Occipital lobe (tissue), 2 donors: Measurements from ENCODE around the gene WDR4. TPM values are rescaled to one million over a fixed set of nuclear protein-coding genes. Genes with fewer than 3 reads are reported as not detected.
"Not testable (repeated sequence)": the region's sequence is repeated elsewhere in the genome, so short reads cannot be mapped to it uniquely, and the experiment has no call there.

Source experiments
- DNase-seq: peaks from one replicate; lab custom pipeline; 2025; lab: John Stamatoyannopoulos, UW
- total RNA-seq: library from RNA; depleted of rRNA; stranded (reverse); fragments of >200 nt; gene quantifications from one replicate; pipeline ENCODE4 v1.2.3, GENCODE V29; 2014

Gene WDR4
- total RNA-seq, 1 donor from 2014 or later: 15.1 TPM

DNA sequence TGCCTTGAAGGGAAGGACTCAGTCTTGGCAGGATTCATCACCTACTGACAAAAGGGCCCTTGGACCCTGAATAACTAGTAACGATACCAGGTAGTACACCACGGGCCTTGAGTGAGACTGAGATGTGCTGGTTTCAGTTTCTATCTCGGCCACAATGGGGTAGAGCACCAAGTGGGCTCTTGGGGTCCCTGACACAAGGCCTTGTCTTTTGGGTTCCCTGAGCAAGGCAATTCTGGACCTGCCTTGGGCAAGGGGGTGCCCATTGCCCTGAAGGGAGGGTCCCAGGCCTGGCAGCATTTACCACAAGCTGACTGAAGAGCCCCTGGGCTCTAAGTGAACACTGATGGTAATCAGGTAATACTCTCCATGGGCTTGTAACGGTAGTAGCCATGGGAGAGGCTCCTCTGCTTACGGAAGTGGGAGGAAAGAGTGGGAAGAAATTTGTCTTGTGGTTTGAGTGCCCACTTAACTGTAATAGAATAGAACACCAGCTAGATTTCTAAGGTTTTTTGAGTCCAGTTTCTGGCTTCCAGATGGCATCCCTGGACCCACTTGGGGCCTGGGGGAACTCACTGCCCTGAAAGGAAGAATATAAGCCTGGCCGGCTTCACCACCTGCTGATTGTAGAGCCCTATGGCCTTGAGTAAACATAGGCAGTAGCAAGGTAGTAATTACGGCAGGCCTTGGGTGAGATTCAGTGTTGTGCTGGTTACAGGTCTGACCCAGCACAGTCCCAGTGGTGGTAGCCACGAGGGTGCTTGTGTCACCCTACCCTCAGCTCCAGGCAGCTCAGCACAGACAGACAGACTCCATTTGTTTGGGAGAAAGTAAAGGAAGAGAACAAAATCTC is 58.5 kb downstream of the WDR4 start:
- DNase-seq: no peak

DNA sequence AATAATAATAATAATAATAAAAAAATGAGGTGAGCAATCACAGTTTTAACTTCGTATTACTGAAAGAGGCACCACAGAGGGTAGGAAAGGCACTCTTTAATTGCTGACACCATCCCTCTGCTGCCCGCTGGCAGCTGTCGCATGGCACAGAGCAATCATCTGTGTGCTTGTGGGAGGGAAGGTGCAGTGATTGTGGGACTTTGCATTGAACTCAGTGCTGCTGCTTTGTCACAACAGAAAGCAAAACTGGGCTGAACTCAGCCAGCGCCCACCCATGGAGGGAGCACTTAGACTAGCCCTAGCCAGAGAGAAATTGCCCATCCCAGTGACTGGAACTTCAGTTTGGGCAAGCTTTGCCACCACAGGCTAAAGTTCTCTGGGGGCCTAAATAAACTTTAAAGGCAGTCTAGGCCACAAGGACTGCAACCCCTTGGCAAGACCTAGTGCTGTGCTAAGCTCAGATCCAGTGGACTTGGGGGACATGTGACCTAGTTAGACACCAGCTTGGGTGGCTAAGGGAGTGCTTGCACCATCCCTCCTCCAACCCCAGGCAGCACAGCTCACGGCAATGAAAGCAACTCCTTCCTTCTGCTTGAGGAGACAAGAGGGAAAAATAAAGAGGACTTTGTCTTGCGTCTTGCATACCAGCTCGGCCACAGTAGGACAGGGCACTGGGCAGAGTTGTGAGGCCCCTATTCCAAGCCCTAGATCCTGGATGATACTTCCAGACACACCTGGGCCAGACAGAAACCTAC is 59.3 kb downstream of the WDR4 start:
- DNase-seq: no peak

DNA sequence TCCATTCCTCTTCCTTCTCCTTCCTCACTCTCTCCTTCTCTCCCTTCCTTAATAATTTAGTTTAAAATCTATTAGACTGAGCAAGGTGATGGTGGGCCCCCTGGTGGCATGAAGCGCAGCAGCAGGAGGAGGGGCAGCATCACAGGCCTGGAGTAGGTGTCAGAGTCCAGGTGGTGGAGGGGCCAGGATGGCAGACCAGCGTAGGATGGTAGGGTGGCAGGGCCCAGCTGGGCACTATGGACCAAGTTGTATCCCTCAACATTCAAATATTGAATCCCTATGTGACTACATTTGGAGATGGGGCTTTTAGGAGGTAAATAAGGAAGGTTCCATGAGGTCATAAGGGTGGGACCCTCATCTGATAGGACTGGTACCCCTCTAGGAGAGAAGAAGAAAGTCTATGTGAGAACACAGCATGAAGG is 61.0 kb downstream of the WDR4 start:
- DNase-seq: no peak

DNA sequence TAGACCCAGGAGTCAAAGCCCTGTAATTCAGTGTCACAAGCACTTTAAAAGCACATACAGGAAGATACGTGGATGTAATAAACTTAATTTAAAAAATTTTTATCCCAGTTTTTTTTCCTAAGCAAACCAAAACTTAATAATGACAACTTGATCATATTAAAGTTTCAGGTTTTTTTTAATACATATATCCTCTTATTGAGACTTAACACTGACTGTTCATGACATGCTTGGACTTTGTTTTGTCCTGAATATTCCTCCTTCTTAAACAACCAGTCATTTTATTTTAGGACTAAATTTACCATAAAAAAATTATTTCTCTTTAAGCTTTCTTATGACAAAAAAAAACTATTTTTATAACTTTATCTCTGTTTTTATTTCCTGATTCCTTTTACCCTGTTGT is 64.1 kb downstream of the WDR4 start:
- no peak for DNase-seq

DNA sequence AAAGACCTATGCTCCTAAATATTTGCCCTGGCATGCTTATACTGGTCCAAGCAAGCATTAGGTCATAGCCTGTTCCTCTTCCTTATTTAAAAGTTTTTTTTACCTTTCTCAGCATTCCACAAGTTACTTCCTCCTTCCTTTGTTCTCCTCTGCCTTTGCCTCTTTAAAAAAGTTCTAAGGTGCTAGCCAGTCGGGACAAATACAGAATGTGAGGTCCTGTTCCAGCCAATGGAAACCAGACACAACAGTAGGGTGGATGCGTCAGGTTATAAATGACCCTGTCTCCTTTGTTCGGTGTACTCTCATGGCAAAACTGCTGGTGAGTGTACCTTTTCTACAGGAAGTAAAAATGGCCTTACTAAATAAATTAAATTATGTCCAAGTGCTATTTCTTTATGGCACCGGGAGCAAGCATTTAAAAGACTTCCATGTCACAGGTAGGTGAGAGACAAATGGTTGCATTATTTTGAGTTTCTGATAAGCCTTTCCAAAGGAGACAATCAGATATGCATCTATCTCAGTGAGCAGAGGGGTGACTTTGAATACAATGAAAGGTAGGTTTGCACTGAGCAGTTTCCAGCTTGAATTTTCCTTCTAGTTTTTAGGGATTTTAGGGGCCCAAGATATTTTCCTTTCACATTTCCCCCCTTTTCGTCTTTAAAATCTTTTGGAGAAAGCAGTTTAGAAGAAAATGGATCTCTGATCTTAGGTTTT is 66.7 kb downstream of the WDR4 start:
- DNase-seq: not testable (repeated sequence)

DNA sequence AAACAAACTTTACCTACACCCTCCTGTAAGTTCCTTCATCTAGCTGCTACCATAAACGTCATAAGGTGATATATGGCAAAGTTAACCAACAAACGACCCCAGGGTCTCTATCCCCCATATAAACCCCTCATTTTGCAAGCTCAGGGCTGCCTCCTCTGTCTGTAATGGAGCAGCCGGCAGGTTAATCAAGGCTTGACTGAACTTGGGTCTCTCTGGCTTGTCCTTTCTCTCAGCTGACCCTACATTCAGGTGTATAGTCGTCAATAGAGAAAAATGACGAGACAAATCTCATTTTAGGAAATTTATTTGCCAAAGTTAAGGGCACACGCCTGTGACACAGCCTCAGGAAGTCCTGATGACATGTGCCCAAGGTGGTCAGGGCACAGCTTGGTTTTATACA is 67.4 kb downstream of the WDR4 start:
- DNase-seq: no peak

DNA sequence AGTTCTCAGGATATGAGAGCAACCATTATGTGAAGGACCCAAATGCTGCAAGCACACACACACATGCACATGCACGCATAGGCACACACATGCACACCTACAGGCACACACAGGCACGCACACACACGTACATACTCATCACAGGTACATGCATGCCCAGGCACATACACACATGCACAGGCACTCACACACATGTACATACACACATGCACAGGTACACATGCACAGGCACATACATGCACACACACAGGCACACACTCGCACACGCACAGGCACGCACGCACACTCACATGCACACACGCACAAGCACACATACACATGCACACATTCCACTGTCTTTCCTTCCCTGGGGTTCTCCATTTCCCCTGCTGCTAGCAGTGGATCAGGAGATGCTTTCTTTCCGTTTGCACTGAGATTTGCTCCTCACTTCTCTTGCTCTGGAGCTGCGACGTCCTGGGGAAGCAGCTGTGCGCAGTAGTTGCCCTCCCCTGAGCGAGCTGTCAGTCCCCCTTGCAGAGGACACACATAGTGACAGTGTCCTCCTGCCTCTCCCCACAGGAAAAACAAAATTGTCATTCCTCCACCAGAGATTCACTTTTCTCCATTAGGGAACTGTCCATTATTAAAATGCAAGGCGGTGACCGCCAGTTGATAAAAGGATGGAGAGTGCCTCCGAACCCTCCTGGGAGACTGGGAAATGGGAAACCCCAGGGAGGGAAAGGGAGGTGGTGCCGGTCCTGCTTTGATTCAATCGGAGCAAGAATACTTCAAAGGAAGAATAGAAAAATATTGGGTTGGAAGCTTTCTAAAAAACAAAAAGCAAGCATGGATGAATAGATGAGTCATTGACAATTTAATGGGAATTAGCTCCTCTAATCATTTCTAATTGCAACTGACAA is 69.5 kb downstream of the WDR4 start:
- DNase-seq: no peak

DNA sequence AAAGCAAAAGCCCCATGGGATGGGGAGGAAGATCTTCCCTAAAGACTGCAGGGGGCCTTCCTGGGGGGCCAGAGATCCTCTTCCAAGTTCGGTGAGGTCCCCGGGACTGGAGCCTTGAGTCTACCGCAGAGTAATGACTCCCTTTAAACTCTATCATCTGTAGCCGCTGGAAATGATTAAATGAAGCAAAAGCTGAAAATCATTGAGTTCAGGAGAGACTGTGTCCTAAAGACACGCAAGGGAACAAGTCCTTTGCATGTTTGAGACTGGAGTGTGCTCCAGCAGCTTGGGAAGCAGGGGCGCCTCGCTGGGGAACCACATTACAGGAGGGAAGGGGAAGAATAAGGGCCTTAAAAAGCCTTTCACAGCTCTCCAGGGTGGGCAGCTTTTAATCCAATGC is 70.2 kb downstream of the WDR4 start:
- no peak for DNase-seq

DNA sequence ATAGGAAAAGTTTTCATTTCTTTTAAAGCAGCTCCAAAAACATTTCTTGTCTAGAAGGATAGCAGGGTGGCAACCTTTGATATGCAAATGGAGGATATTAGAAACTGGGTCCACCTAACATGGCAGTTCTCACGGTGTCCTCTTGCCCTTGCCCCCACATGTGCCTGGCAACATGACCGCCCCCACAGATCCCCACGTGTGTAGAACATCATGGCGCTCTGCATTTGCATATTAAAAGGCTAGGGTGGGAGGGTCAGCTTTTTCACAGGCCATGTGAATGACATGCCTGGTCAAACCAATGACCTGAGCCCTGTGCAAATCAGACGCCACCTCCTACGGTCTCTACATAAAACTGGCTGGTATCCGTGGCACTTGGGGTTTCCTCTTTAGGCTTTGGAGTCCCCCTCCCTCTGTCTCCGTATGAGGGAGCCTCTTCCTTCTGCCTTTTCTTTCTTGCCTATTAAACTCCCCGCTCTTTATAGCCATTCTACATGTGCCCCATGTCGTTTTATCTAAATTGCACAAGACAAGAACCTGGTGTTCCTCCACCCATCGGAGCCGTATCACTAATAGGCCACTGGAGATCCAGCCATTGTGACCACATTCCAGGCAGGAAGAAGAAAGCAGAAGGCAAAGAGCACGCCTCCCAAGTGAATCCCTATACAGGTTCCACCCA is 71.3 kb downstream of the WDR4 start:
- DNase-seq: no peak

DNA sequence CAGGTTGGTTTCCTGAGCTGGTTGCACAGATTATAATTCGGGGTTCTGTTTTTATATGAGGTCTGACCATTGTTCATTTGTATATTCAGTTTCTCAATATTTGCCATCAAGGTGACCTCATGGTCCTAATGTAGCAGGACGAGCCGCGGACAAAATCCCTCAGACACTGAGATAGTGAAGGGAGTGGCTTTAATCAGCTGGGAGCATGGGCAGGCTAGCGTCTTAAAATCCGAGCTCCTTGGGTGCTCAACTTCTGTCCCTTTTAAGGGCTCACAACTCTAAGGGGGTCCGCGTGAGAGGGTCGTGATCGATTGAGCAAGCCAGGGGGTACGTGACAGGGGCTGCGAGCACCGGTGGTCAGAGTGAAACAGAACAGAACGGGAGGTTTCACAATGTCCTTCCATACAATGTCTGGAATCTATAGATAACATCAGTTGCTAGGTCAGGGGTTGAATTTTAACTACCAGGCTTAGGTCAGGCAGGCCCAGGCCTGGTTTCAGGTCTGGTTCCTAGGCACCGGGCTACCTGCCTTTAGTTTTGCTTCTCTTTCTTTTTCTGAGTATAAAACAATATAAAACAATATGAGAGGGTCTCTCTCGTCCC is 71.9 kb downstream of the WDR4 start:
- DNase-seq: not testable (repeated sequence)

DNA sequence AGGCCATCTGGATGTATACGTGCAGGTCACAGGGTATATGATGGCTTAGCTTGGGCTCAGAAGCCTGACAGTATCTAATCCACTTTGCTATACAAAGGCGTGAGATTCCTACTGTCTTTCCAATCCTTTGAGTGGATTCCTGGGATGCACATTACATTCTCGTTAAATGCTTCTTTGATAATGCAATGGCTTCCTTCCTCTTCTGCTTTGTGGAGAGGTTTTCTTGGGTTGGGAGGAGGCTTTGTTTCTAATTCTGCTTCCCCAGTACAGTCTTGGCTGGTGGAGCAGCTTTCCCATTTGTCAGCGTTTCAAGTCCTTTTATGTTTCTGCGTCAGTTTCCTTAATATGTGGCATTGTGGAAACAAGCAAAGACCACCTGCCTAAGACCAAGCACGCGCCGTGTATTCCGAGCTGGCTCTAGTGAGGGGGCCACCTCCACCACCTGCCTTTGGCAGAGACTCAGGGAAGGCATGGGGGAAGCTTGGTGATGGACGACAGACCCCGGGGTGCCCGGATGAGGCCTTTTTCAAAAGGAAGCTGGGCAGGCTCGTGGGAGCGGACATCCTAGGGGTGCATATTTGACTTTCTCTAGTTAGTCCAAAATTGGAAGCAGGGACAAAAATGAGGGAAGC is 72.7 kb downstream of the WDR4 start:
- DNase-seq: no peak

DNA sequence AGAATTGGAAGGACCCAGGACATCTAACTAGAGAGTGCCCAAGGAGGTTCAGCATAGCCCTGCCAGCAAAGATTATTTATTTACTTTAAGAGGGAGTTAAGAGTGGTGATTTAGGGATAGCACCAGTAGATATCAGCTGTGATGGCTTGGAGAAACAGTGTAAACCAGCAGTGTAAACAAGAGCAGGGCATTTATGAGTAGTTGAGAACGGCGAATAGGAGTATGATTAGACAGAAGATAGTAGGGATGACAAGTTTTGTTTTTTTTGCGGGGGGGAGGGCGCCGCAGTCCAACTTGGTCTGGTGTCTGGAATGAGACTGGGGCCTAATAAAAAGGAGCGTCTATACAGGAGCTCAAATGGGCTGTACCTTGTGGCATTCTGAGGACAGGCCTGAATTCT is 77.7 kb downstream of the WDR4 start:
- not testable (repeated sequence) for DNase-seq

DNA sequence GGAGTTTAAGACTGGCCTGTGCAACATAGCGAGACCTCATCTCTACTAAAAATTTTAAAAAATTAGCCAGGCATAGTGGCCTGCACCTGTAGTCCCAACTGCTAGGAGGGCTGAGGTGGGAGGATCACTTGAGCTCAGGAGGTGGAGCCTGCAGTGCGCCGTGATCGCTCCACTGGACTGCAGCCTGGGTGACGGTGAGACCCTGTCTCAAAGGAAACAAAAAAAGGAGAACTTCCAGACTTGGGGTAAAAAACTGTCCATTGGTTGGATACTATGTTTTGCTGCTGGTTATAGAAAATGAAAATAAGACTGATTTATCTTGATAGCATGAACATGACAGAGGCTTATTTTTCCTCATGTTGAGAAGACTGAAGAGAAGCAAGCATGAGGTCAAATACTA is 79.4 kb downstream of the WDR4 start:
- no peak for DNase-seq

DNA sequence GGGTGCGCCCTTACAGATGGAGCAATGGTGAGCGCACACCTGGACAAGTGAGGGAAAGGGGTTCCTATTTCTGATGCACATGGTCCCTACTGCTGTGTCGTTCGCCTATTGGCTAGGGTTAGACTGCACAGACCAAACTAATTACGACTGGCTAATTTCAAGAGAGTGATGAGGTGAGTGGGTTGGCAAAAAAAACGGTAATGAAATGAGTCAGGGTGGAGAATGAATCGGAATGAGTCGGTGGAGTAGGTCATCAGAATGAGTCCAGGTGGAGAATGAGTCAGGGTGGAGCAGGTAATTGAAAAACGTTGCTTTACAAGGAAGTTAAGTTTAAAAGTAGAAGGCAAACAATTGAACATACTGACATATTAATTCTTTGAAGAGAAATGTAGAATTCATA is 79.8 kb downstream of the WDR4 start:
- no peak for DNase-seq

Other genes starting within 250 kb of the WDR4 start
- gene PDE9A, start 225.9 kb downstream of the WDR4 start, total RNA-seq: 16.7 TPM
- gene NDUFV3, start 13.8 kb upstream of the WDR4 start, total RNA-seq: 26.7 TPM
- not detected for gene ERVH48-1, start 46.1 kb upstream of the WDR4 start, total RNA-seq
- 18.9 TPM for gene PKNOX1, start 95.0 kb upstream of the WDR4 start, total RNA-seq
- gene CBS, start 196.3 kb upstream of the WDR4 start, total RNA-seq: 68.3 TPM
- 26.4 TPM for gene U2AF1, start 228.0 kb upstream of the WDR4 start, total RNA-seq